Fibroblast of lung (primary cell): ENCODE measurements around the gene INTS7.

Experiments
- EZH2 ChIP-seq: IDR thresholded peaks from 2 replicates; pipeline ENCODE4 v1.5.1; 2012; ENCODE audit warnings: low read length, control low read depth, mild to moderate bottlenecking; ENCODE audit errors: missing control alignments
- TF ChIP-seq, protein P1 (sequence below), 2 donors: IDR thresholded peaks in 1 of 2; conservative IDR thresholded peaks in 1 of 2; 1 replicate in 1 of 2; 2 replicates in 1 of 2; pipeline ENCODE4 v1.5.1; 2011 to 2012; ENCODE audit warnings: low read length in 2 of 2, control low read depth in 1 of 2, inconsistent platforms in 1 of 2, low read depth in 1 of 2, mild to moderate bottlenecking in 1 of 2

DNA sequence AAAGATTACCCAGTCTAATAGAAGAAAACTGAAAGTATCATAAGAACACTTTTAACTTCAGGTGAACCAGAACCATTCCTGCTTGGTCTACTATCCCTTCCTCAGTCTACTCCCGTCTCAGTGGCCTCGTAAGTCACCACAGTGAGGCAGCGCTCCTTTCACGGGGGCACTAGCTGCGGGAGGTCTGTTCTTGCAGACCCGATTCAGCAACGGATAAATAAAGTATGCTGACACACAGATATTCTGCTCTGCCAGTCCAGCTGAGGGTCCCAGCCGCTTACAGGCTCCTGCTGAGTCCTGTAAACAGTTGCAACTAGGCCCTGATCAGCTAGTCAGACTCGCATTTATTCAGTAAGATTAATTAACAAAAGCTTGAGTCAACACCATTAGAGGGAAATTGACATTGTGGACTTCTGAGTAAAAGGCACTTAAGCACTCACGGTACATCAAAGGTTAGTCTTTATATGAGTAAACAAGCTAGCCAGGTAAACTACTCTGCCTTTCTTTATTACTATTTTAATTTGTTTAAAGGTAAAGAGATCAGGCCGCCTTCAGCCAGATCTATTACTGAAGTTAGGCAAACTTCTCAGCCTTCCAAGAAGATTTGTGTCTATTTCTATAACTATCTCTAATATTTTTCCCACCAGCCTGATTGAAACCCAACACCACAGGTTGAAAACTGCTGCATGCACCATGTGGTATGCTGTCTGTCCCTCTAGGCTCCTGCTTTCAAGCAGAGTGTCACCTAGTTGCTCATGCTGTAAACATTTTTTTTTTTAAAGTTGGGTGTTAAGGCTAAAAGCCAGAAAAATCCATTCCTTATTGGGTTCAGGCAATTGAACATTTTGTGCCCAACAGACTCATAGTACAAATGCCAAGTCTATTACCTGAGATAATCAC lies 87.7 kb downstream of the INTS7 start:
- TF ChIP-seq, protein P1, sequence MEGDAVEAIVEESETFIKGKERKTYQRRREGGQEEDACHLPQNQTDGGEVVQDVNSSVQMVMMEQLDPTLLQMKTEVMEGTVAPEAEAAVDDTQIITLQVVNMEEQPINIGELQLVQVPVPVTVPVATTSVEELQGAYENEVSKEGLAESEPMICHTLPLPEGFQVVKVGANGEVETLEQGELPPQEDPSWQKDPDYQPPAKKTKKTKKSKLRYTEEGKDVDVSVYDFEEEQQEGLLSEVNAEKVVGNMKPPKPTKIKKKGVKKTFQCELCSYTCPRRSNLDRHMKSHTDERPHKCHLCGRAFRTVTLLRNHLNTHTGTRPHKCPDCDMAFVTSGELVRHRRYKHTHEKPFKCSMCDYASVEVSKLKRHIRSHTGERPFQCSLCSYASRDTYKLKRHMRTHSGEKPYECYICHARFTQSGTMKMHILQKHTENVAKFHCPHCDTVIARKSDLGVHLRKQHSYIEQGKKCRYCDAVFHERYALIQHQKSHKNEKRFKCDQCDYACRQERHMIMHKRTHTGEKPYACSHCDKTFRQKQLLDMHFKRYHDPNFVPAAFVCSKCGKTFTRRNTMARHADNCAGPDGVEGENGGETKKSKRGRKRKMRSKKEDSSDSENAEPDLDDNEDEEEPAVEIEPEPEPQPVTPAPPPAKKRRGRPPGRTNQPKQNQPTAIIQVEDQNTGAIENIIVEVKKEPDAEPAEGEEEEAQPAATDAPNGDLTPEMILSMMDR (conservative IDR thresholded peaks at IDR 0.05 in 1 of 2, IDR thresholded peaks at IDR 0.05 in 1 of 2; ENCODE audit: low read depth in 1 of 2, low read length in 2 of 2): no peak
- TF ChIP-seq EZH2: no peak
